GM12865 (cell line): ENCODE data around the gene BST2.
A peak's percentile ranks its signal among the peaks of the same experiment; 100 is the strongest.

Experiments
- DNase-seq: peaks from one replicate; pipeline ENCODE4 v3.0.0; 2010; ENCODE audit warnings: low read depth
- H3K4me3 ChIP-seq: 2 replicates; pipeline ENCODE4 v1.5.1; 2011; ENCODE audit warnings: mild to moderate bottlenecking, low read depth, low read length, control low read depth
- TF ChIP-seq, protein P1 (sequence below): IDR thresholded peaks from 2 replicates; pipeline ENCODE4 v1.5.1; 2011; ENCODE audit warnings: low read length, control low read depth, low read depth, inconsistent platforms; ENCODE audit not compliant: insufficient read depth; ENCODE audit errors: missing control alignments

Gene BST2

DNA sequence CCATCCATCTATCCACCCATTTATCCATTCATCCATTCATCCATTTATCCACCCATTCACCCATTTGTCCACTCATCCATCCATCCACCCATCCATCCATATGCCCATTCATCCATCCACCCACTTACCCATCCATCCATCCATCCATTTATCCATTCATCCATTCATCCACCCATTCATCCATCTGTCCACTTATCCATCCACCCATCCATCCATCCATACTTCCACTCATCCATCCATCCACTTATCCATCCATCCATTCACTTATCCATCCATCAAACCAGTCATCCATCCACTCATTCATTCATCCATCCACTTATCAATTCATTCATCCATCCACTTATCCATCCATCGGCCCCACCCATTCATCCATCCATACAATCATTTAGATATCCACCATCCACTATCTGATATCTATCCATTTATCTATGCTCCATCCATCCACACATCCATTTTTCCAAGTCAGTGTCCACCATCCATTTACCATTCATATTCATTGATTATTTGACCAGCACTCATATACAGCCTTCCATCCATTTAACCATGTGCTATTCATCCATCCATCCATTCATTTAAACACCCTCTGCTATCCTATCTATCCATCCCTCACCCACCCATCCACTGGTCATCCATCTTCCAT, 40.2 kb upstream of the BST2 start:
- TF ChIP-seq, protein P1, sequence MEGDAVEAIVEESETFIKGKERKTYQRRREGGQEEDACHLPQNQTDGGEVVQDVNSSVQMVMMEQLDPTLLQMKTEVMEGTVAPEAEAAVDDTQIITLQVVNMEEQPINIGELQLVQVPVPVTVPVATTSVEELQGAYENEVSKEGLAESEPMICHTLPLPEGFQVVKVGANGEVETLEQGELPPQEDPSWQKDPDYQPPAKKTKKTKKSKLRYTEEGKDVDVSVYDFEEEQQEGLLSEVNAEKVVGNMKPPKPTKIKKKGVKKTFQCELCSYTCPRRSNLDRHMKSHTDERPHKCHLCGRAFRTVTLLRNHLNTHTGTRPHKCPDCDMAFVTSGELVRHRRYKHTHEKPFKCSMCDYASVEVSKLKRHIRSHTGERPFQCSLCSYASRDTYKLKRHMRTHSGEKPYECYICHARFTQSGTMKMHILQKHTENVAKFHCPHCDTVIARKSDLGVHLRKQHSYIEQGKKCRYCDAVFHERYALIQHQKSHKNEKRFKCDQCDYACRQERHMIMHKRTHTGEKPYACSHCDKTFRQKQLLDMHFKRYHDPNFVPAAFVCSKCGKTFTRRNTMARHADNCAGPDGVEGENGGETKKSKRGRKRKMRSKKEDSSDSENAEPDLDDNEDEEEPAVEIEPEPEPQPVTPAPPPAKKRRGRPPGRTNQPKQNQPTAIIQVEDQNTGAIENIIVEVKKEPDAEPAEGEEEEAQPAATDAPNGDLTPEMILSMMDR: no peak
- DNase-seq: no peak
- no peak overlapping the region for H3K4me3 ChIP-seq

DNA sequence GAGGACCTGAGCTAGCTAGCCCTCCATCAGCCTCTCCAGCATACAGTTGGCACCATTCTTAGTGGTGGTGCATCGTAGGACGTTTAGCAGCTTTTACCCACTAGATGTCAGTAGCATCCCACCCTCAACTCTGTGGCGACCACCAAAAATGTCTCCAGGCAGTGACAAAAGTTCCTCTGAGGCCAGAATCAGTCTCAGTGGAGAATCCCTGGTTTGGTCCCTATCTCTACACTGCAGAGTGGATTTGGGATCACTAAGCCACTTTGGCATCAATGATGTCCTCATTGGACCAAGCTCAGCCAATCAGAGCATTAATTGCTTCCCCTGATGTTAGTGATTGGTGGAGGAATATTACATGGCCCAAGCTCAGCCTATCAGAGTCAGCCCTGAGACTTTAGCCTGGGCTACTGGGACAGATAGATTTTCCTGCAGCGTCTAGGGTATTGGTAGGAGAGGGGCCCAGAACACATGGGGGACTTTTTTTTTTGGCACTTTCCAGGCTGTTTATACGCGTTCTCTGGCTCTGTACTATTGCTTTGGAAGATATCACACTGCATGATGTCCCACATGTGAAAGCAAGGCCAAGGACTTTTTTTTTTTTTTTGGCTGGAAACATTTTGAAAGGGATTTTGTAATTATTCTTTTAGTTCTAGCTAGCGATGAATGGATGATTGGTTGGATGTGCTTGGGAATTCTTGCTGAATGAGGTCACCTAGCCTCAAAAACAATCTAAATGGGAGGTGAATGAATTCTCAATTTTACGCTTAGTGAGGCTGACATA, 36.0 kb upstream of the BST2 start:
- peak; percentile 32 for DNase-seq
- no peak overlapping the region for H3K4me3 ChIP-seq
- TF ChIP-seq, protein P1: peak; percentile 48

DNA sequence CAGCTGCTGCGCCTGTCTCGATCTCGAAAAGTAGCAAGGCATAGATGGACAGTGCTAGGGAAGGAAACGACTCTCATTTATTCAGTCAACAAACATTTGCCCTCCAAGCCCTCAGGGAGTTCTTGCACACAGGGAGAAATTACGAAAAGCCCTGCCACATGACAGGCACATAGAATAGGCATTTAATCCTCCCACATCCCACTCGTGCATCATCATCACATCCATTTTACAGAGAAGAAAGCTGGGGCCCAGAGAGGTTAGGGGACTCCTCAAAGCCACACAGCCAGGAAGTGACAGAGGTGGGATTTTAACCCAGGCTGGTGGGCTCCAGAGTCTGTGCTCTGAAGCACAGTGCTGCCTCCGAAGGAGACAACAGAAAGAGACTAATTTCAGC, 31.4 kb upstream of the BST2 start:
- H3K4me3 ChIP-seq: no peak overlapping the region
- no peak for DNase-seq
- TF ChIP-seq, protein P1: no peak

DNA sequence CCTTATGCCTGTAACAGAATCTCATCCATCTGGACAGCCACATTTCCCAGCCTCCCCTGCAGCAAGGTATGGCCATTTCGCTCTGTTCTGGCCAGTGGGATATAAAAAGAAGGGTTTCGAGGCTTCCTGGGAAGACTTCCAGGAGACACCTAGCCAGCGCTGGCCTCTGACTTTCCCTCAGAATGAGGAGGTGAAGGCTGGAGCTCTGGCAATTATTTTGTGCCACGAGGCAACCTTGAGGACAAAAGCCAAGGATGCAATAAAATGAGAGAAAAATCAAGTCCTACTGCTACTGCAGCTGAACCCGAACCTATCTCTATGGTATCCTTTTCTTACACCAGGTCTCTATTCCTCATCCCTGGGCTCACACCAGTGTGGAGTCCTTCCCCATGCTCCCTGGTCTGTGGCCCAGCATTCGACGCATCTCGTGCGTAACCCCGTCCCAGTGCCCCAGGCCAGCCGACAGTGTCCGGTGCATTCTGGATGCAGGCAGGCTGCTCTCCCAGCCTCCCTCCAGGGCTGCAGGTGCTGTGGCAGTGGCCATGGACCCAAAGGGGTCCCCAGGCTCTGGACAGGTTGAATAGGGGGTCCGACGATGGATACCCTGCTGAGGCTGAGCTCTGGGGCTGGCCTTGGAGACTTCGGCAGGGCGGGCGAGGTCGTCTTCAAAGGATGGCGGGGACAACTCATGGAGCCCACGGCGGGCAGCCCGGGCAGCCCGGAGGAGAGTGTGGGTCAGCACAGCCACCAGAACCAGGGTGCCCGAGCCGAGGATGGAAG, 30.9 kb upstream of the BST2 start:
- DNase-seq: no peak
- H3K4me3 ChIP-seq: no peak overlapping the region
- TF ChIP-seq, protein P1: no peak

DNA sequence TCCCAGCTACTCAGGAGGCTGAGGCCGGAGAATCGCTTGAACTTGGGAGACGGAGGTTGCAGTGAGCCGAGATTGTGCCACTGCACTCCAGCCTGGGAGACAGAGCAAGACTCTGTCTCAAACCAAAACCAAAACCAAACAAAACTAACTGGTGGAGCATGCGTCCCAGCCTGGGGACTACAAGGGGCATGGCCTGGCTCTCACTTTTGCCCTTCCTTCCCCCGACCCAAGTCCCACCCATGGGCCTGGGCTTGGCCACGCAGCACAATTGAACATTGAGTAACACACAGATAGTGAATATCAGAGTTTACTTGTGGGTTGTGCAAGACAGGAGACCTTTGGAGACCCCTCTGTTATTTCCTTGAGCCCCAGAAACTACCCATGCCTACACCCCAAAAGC, 29.8 kb upstream of the BST2 start:
- TF ChIP-seq, protein P1: no peak
- DNase-seq: no peak
- H3K4me3 ChIP-seq: no peak overlapping the region

DNA sequence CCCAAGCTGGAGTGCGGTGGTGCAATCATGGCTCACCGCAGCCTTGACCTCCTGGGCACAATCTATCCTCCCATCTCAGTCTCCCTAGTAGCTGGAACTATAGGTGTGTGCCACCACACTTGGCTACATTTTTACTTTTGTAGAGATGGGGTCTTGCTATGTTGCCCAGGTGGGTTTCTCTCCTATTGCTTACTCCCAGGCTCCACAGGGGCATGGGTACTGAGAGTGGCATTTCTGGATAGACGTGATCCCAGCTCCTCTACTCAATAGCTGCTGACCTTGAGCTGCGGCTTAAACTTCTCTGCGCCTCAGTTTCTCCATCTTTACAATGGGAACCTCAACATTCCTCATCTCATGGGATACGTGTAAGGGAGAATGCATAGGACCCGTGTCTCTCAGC, 26.0 kb upstream of the BST2 start:
- no peak overlapping the region for H3K4me3 ChIP-seq
- TF ChIP-seq, protein P1: no peak
- no peak for DNase-seq
